GM15510 (cell line): ENCODE results near the gene GDNF.

Experiments
- POLR2A ChIP-seq: IDR thresholded peaks from 3 replicates; pipeline ENCODE4 v1.6.1; 2011; ENCODE audit warnings: borderline replicate concordance; ENCODE audit not compliant: insufficient read length; ENCODE audit errors: extremely low read depth

The GDNF gene

DNA sequence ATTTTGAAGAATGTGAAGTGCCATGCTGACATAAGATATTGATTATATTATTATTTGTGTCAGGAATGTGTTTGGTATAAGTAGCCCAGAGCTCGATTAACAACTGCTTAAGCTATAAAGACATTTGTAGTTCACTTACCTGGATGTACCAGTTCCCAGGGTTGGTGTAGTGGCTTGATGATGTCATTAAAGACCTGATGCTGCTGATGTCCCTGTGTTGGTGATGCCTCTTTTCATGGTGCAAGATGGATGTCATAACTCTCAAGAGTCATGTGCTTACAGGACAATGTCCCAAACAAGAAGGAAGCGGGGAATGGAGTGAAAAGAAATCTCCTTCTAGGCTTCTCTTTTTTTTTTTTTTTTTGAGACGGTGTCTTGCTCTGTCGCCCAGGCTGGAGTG is 11.5 kb upstream of the GDNF start:
- TF ChIP-seq POLR2A: no peak

- no peak for TF ChIP-seq POLR2A
Measured at GRCh38 chr5:37850226-37850865, 10.5 kb upstream of the GDNF start.

- TF ChIP-seq POLR2A: no peak
Measured at GRCh38 chr5:37849641-37850040, 9.8 kb upstream of the GDNF start.

DNA sequence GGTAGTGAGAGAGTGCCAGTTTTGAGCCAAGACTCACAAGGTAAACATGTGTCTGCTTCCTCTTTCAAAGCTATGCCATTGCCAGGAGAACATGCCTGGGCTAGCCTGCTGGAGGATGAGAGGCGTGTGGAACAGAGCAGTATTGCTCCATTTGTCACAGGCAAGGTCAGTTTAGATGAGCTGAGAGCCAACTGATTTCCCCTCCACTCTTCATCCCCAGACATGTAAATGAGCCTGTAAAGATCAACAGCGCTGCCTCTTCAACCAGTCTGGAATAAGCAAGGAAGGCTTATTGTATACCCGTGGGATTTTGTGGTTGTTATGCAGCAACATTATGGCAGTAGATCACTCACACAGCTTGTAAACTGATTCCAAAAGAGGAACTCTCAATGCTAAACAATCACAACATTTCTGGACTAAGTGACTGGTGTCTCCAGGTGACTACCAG is 8.2 kb upstream of the GDNF start:
- TF ChIP-seq POLR2A: no peak

GRCh38 chr5:37846786-37847310 is 7.0 kb upstream of the GDNF start:
- TF ChIP-seq POLR2A: no peak

- no peak for TF ChIP-seq POLR2A
Measured at GRCh38 chr5:37844009-37844408, 4.2 kb upstream of the GDNF start.

GRCh38 chr5:37842048-37842447 is 2.2 kb upstream of the GDNF start:
- no peak for TF ChIP-seq POLR2A

GRCh38 chr5:37841203-37841602 is 1.4 kb upstream of the GDNF start:
- TF ChIP-seq POLR2A: no peak

GRCh38 chr5:37840053-37841034 is 503 bp upstream of the GDNF start:
- no peak for TF ChIP-seq POLR2A

DNA sequence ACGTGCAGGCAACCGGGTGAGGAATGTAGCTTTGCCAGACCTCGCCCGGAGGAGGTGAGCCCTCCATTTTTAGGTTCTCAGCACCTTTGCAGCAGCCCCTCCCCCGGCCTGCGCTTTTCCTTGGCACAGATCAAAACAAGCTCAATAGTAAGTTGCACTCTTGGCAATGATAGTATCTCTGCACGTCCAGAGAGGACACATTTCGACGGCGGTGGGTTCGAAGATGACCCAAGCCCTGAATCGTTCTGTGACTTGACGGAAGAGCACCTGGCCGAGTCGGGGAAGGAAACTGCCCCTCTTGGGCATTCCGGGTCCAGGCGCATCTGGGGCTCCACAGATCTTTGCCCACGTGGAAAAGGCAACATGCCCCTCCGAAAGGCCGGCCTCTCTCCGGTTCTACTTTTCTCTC is 904 bp downstream of the GDNF start:
- TF ChIP-seq POLR2A: no peak

GRCh38 chr5:37838152-37838932 is 1.5 kb downstream of the GDNF start:
- no peak for TF ChIP-seq POLR2A

- TF ChIP-seq POLR2A: no peak
Measured at GRCh38 chr5:37837414-37838032, 2.3 kb downstream of the GDNF start.

- no peak for TF ChIP-seq POLR2A
Measured at GRCh38 chr5:37836592-37837413, 3.0 kb downstream of the GDNF start.

GRCh38 chr5:37836235-37836591 is 3.6 kb downstream of the GDNF start:
- TF ChIP-seq POLR2A: no peak

GRCh38 chr5:37835380-37835973 is 4.4 kb downstream of the GDNF start:
- TF ChIP-seq POLR2A: no peak
